MM.1S (cell line): Measurements from ENCODE around the gene DGKK.

Experiments used
- DNase-seq: peaks from one replicate; pipeline ENCODE4 v3.0.0-alpha.2; 2015
- H2AFZ ChIP-seq: fragments of 300-600 bp; sonication (generic); 2 replicates; pipeline ENCODE4 v1.6.0; 2016; ENCODE audit warnings: antibody characterized with exemption, low read length
- H3F3A ChIP-seq: fragments of 300-600 bp; sonication (generic); 2 replicates; pipeline ENCODE4 v1.6.1; 2016; ENCODE audit warnings: mild to moderate bottlenecking, antibody characterized with exemption, low read length, moderate library complexity, mixed read lengths; ENCODE audit not compliant: insufficient read depth
- H3K27ac ChIP-seq: fragments of 300-600 bp; sonication (generic); 2 replicates; pipeline ENCODE4 v1.5.1; 2016; ENCODE audit warnings: mild to moderate bottlenecking, low read length
- H3K27me3 ChIP-seq: fragments of 300-600 bp; sonication (generic); replicated peaks from 2 replicates; pipeline ENCODE4 v1.6.0; 2016; ENCODE audit warnings: low read length; ENCODE audit not compliant: insufficient read depth
- H3K36me3 ChIP-seq: fragments of 300-600 bp; sonication (generic); replicated peaks from 2 replicates; pipeline ENCODE4 v1.6.1; 2016; ENCODE audit warnings: mild to moderate bottlenecking, low read length, mixed read lengths; ENCODE audit not compliant: insufficient read depth
- H3K4me1 ChIP-seq: fragments of 300-600 bp; sonication (generic); 2 replicates; pipeline ENCODE4 v1.6.1; 2016; ENCODE audit warnings: low read length, mixed read lengths
- H3K4me2 ChIP-seq: fragments of 300-600 bp; sonication (generic); 2 replicates; pipeline ENCODE4 v1.6.0; 2016; ENCODE audit warnings: low read depth, low read length
- H3K4me3 ChIP-seq: fragments of 300-600 bp; sonication (generic); 2 replicates; pipeline ENCODE4 v1.5.1; 2016; ENCODE audit warnings: low read length, mixed read lengths
- H3K79me2 ChIP-seq: fragments of 300-600 bp; sonication (generic); 2 replicates; pipeline ENCODE4 v1.6.1; 2016; ENCODE audit warnings: mixed run types, low read length, mixed read lengths
- H3K9ac ChIP-seq: fragments of 300-600 bp; sonication (generic); 2 replicates; pipeline ENCODE4 v1.6.1; 2016; ENCODE audit warnings: low read length, mixed read lengths
- H3K9me2 ChIP-seq: fragments of 300-600 bp; sonication (generic); replicated peaks from 2 replicates; pipeline ENCODE4 v1.6.1; 2016; ENCODE audit warnings: mild to moderate bottlenecking, low read length, mixed read lengths; ENCODE audit not compliant: insufficient read depth
- H3K9me3 ChIP-seq: fragments of 300-600 bp; sonication (generic); replicated peaks from 2 replicates; pipeline ENCODE4 v1.6.1; 2016; ENCODE audit warnings: mild to moderate bottlenecking, low read length, mixed read lengths; ENCODE audit not compliant: insufficient read depth
- H4K20me1 ChIP-seq: fragments of 300-600 bp; sonication (generic); 2 replicates; pipeline ENCODE4 v1.6.1; 2016; ENCODE audit warnings: mild to moderate bottlenecking, low read length, moderate library complexity, mixed read lengths; ENCODE audit not compliant: insufficient read depth
- CTCF ChIP-seq: fragments of 300-600 bp; sonication (generic); IDR thresholded peaks from 2 replicates; pipeline ENCODE4 v1.5.1; 2016; ENCODE audit warnings: antibody characterized with exemption, low read length, mixed read lengths
- EZH2 ChIP-seq: fragments of 300-600 bp; sonication (generic); optimal IDR thresholded peaks from 2 replicates; pipeline ENCODE3; 2017; ENCODE audit warnings: low read depth, mild to moderate bottlenecking, antibody characterized with exemption, low read length, mixed read lengths
- EZH2phosphoT487 ChIP-seq: fragments of 300-600 bp; sonication (generic); IDR thresholded peaks from 2 replicates; pipeline ENCODE4 v1.6.1; 2018; ENCODE audit warnings: antibody characterized with exemption, low read length

The DGKK gene

GRCh38 chrX:50448565-50448964 is 22.1 kb downstream of the DGKK start:
- TF ChIP-seq CTCF (0 out of 2 replicates have a peak, but pooled peaks have one; percentile 3), EZH2phosphoT487 (no peak)
- H2AFZ ChIP-seq = no peak overlapping the region
- H3K79me2 ChIP-seq = no peaks in the 10 kb centered on the region
- H3K9me2 ChIP-seq = no peaks in the 10 kb centered on the region
- no peaks in the 10 kb centered on the region for H4K20me1 ChIP-seq
- no peaks in the 10 kb centered on the region for H3K27me3 ChIP-seq
- H3K4me1 ChIP-seq = no peaks in the 10 kb centered on the region
- no peaks in the 10 kb centered on the region for H3K36me3 ChIP-seq
- no peaks in the 10 kb centered on the region for H3F3A ChIP-seq
- no peak overlapping the region for H3K4me2 ChIP-seq
- no peak overlapping the region for H3K27ac ChIP-seq
- no peak overlapping the region for H3K4me3 ChIP-seq
- H3K9ac ChIP-seq = no peak overlapping the region
- H3K9me3 ChIP-seq = no peaks in the 10 kb centered on the region
- DNase-seq = no peak

- Histone ChIP-seq H3K4me3 (no peak overlapping the region), H3K79me2 (no peaks in the 10 kb centered on the region), H3K36me3 (no peaks in the 10 kb centered on the region), H3K27me3 (no peaks in the 10 kb centered on the region), H3K27ac (no peak overlapping the region), H3K9me2 (no peaks in the 10 kb centered on the region), H3K9me3 (no peaks in the 10 kb centered on the region), H3K4me2 (no peak overlapping the region), H3K4me1 (no peaks in the 10 kb centered on the region), H2AFZ (no peak overlapping the region), H3K9ac (no peak overlapping the region), H3F3A (no peaks in the 10 kb centered on the region), H4K20me1 (no peaks in the 10 kb centered on the region)
- TF ChIP-seq EZH2phosphoT487 (no peak), CTCF (no peak), EZH2 (no peak)
- no peak for DNase-seq
These were observed 23.1 kb downstream of the DGKK start for GRCh38 chrX:50447535-50447934.

- Histone ChIP-seq H3K27ac (no peak overlapping the region), H3K27me3 (no peaks in the 10 kb centered on the region), H3K9me2 (no peaks in the 10 kb centered on the region), H3K79me2 (no peaks in the 10 kb centered on the region), H3K9me3 (no peaks in the 10 kb centered on the region), H3K36me3 (no peaks in the 10 kb centered on the region), H3F3A (no peaks in the 10 kb centered on the region), H3K4me2 (no peak overlapping the region), H3K4me3 (no peak overlapping the region), H4K20me1 (no peaks in the 10 kb centered on the region), H2AFZ (no peak overlapping the region), H3K4me1 (no peaks in the 10 kb centered on the region), H3K9ac (no peak overlapping the region)
- TF ChIP-seq EZH2 = no peak
- no peak for DNase-seq
These were observed 28.1 kb downstream of the DGKK start for GRCh38 chrX:50442426-50443116.

- no peaks in the 10 kb centered on the region for H3K79me2 ChIP-seq
- DNase-seq = no peak
- no peaks in the 10 kb centered on the region for H3K4me1 ChIP-seq
- no peaks in the 10 kb centered on the region for H3K36me3 ChIP-seq
- no peak overlapping the region for H3K9ac ChIP-seq
- no peaks in the 10 kb centered on the region for H3K27me3 ChIP-seq
- no peaks in the 10 kb centered on the region for H3K9me3 ChIP-seq
- TF ChIP-seq CTCF = no peak
- TF ChIP-seq EZH2 = no peak
- no peak for TF ChIP-seq EZH2phosphoT487
- H3K27ac ChIP-seq = no peak overlapping the region
- no peak overlapping the region for H2AFZ ChIP-seq
- H3K4me3 ChIP-seq = no peak overlapping the region
- no peaks in the 10 kb centered on the region for H3K9me2 ChIP-seq
- H3K4me2 ChIP-seq = no peak overlapping the region
- H4K20me1 ChIP-seq = no peaks in the 10 kb centered on the region
- no peaks in the 10 kb centered on the region for H3F3A ChIP-seq
These were observed 33.8 kb downstream of the DGKK start for GRCh38 chrX:50436797-50437196.
